Limb (tissue), 2 donors: ENCODE measurements around the gene PTPRH.

Source experiments
- DNase-seq, 2 donors: peaks; one replicate each; pipeline ENCODE4 v3.0.0-alpha.2; 2016; ENCODE audit errors: extremely low spot score in 2 of 2

Gene PTPRH

GRCh38 chr19:55208880-55209692 is at the start of gene PTPRH:
TSS of gene PTPRH (minus strand) at chr19:55209501. CDS start at chr19:55209433, 68 bp downstream.
- DNase-seq = no peak

GRCh38 chr19:55258476-55258827 is 49.2 kb upstream of the PTPRH start:
- DNase-seq = no peak

DNA sequence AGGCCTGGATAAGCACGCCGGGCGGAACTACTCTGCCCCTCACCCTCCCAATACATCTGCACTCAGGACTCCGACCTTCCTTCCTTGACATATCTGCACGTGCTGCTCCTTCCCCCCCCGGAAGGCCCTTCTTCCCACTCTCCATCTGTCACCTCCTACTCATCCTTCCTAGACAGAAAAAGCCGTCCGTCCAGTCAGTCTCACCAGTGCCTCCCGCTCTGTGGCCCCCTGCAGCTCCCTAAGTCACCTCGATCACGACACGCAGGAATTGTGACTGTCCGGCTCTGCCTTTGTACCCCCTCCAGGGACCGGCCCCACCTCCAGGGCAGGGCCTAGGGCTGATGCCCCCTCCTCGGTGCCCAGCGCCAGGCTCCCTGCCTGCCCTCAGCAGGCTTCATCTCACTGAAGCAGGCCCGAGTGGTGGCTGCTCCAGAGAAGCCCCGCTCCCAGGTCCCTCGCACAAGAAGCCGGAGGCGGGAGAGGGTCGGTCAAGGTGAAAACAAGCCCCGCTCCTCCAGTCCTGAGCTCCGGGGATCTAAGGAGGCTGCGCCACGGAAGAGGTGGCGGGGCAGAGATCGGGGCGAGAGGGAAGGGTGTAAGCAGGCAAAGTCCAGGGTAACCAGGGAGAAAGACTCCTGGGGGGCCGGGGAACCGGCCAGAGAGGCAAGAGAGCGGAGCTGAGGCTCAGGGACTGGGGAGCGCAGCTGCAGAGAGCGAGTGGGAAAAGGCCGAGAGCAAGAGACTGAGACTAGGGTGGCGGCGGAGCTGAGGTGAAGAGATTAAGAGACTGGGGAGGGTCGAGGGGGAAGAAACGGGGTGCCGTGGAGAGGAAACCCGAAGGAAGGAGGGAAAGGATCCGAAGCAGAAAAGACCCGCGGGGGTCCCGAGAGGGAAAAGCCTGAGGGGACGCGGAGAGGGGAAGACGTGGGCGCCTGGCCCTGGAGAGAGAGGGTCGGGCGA is 48.4 kb upstream of the PTPRH start:
- DNase-seq = peak in 1 of 2 donors; percentile 48

DNA sequence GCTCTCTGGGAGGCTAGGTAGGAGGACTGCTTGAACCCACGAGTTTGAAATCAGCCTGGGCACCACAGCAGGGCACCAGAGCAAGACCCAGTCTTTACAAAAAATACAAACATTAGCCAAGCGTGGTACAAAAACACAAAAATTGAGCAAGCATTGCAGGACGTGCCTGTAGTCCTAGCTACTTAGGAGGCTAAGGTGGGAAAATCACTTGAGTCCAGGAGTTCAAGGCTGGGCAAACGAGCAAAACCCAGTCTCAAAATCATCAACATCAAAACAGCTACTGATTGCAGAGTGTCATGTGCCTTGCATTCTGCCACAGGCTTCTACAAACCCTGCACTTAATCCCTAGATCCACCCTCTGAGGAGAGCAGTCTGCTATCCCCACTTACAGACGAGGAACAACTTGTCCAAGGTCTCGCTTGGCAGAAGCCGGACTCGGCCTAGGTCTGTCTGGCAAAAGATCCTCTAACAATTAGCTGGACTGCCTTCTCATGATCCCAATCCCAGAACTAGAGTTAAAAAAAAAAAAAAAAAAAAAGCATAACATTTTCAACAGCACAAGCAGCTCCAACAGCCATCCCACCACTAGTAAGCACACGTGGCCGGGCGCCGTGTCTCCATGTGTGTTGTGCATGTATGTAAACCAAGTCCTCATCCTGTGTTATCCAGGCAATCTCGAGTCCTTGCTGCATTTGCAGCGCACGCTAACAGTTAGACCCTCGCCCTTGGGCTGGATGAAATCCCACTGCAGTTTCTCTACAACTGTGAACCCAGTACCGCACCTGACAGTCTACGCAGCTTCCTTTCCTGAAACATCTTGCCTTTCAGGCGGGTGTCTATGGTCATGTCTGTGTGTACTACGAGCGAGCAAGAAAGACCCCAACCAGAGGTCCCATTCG is 47.5 kb upstream of the PTPRH start:
- no peak for DNase-seq

GRCh38 chr19:55255618-55256423 is 46.5 kb upstream of the PTPRH start:
- DNase-seq = no peak

DNA sequence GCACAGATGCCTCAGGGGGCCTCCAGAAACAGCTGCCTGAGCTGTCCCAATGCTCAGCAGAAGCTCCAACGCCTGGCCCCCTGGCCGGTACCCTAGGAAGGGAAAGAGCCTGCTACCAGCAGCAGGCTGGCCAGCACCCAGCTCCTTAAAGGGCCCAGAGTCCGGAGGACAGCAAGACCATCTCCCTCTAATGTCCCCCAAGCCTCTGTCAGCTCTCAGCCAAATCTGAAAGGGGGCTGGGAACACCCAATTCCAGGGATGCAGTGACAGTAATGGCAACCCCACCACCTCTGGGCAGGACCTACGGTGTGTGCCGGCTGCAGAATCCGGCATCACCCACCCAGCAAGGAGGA is 45.3 kb upstream of the PTPRH start:
- DNase-seq = no peak

GRCh38 chr19:55253842-55254624 is 44.7 kb upstream of the PTPRH start:
- no peak for DNase-seq

GRCh38 chr19:55252760-55253663 is 43.7 kb upstream of the PTPRH start:
- DNase-seq = no peak

GRCh38 chr19:55251341-55252081 is 42.2 kb upstream of the PTPRH start:
- DNase-seq = no peak

GRCh38 chr19:55250262-55251036 is 41.1 kb upstream of the PTPRH start:
- DNase-seq = no peak

- no peak for DNase-seq
Observed at GRCh38 chr19:55249841-55250240, 40.5 kb upstream of the PTPRH start.

DNA sequence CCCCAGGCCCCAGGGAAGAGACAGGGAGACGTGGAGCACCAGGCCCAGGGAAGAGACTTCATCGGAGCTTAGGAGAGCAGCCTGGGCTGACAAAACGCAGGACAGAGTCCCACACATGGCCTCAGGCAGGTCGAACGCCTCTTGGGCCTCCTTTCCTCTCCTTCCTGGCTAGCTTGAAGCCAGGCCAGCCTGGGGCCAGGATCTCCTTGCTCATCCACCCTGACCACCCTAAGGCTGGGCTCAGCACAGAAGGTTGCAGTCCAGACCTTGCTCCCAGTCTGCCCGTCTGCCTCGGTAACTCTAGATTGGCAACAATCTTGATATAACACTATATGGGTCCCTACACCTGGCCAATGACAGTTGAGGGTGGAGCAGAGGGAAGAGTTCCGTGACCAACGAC is 39.4 kb upstream of the PTPRH start:
- no peak for DNase-seq

GRCh38 chr19:55248166-55248675 is 38.9 kb upstream of the PTPRH start:
- no peak for DNase-seq

DNA sequence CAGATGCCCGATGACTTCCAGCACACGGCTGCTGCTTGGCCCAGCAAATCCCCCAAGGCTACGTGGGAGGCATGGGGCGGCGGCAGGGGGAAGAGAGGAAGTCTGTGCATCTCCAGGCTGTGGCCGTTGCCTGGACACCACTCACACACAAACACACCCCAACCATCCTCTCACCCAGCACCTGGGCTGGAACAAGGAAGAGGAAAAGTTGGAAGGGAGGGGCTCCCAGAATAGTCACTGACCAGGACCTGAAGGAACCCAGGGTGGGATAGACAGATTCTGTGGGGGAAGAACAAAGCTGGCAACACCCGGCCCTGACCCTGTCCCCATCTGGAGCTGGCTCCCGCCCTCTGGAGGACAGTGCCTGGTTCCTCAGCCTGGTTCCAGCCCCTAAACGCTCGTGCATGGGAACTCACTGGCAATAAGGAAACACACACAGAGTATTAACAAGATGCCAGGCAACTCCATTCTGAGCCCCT is 38.4 kb upstream of the PTPRH start:
- peak in 1 of 2 donors; percentile 32 for DNase-seq

DNA sequence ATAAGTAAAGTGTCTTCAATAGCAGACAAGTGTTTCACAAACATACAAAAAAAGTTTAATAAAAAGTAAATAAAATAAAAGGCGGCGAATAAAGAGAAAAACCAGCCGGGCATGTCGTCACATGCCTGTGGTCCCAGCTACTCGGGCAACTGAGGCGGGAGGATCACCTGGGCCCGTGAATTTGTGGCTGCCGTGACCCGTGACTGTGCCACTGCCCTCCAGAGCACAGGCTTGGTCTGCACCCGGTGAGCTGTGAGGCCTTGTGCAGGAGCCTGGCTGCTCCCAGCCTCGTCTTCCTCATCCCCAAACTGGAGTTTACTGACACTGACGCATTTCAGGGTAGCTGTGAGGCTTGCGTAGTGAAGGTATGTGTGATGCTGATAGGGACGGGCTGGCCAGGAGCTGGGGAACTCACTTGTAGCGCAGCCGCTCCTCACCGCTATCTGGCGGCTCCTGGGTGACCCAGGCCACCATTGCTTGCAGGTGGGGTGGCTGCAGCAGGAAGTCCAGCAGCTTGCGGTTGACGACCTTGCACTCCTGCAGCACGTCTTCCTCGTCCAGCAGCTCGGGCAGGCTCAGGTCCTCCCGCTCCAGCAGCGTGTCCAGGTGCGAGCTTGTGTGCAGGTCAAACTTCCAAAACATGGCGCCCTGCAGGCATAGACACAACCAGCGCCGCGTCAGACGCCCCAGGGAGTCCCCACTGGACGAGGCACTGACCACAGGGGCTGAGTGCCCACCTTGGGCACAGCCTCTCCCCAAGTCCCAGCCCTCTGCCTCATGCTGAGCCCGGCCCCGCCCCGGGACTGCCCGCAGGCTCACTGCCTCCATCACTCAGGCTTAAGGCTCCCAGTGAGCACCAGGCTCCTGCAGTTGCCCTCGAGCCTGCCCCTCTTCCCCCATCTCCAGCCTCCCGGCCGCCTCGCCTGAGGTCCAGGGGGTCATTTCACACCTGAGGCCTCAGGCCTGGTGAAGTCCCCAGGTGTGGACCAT is 37.5 kb upstream of the PTPRH start:
- DNase-seq = no peak
